ENCODE results near the gene FEZF2. TPM values are rescaled to one million over a fixed set of nuclear protein-coding genes. Genes with fewer than 3 reads are reported as not detected.

FEZF2 gene
- total RNA-seq, 1 donor from 2014 or later: 1.9 TPM

- DNase-seq (ENCODE audit: low spot score): no peak
Measured at GRCh38 chr3:62373714-62374333, 474 bp upstream of the FEZF2 start.

DNA sequence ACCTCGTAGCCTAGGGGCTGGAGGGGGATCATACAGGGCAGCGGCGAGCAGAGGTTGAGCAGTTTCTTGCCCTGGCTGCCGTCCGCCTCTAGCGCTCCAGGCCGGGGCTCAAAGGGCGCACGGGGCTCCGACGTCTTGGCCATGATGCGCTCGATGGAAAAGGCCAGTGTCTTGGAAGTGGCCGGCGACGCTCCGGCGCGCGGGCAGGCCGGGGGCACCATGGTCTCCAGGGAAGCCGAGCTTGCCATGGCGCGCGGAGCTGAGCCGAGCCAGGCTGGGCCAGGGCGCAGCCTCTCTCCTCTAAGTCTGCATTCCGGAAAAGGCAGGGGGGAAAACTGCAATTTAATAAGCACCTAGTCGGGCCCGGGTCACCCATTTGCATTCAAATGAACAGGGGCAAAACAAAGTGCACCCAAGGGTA lies 719 bp downstream of the FEZF2 start:
- DNase-seq (ENCODE audit: low spot score): no peak

DNA sequence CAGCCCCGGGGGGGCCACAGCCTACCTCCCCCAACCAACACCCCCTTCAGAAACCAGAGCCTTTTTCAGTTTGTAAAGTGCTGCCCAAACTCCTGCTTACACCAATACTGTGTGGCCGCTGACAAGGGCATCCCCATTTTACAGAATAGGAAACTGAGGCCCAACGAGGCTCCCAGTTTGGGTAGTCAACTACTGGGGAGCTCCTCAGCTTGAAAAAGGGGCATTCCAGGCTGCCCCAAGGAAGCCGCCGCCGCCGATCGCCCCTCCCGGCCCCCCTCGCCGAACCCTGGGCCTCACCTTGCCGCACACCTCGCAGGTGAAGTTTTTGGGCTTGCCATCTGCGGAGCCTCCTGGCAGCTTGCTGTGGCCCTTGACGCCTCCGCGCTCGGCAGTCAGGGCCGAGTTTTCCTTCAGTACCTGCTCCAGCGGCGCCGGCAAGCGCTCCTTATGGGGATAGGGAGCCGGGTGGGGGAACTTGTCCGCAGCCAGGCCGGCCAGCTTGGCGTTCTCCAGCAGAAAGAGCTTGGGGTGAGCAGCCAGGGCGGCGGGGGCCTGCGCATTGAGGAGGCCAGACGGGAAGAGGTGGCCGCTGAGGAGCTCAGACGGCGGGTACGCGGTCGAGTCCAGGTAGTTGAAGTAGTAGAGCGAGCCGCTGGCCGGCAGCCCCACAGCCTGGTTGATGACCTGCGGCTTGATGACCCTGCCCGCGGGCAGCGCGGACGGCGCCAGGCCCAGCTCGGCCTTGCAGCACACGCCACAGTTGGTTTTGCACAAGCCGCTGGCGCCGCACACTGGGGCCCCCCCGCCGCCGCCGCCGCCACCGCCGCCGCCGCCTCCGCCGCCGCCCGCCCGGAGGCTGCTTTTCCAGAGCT lies 1.4 kb downstream of the FEZF2 start:
- no peak for DNase-seq (ENCODE audit: low spot score)

- DNase-seq (ENCODE audit: low spot score): no peak
Measured at GRCh38 chr3:62370858-62371719, 2.3 kb downstream of the FEZF2 start.

- DNase-seq (ENCODE audit: low spot score): no peak
Measured at GRCh38 chr3:62370112-62370857, 3.1 kb downstream of the FEZF2 start.

DNA sequence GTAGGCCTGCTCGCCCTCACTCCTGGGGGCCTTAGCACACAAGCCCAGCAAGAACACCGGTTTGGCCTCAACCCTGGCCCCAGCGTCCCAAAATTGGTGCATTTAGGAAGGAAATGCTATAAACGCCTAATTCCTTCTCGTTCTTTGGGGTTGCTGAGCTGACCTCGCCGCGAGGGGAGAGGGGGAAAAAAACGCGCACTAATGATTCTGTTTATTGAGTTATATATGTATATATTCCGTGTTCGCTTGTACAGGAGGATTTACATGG lies 3.9 kb downstream of the FEZF2 start:
- DNase-seq (ENCODE audit: low spot score): no peak

DNA sequence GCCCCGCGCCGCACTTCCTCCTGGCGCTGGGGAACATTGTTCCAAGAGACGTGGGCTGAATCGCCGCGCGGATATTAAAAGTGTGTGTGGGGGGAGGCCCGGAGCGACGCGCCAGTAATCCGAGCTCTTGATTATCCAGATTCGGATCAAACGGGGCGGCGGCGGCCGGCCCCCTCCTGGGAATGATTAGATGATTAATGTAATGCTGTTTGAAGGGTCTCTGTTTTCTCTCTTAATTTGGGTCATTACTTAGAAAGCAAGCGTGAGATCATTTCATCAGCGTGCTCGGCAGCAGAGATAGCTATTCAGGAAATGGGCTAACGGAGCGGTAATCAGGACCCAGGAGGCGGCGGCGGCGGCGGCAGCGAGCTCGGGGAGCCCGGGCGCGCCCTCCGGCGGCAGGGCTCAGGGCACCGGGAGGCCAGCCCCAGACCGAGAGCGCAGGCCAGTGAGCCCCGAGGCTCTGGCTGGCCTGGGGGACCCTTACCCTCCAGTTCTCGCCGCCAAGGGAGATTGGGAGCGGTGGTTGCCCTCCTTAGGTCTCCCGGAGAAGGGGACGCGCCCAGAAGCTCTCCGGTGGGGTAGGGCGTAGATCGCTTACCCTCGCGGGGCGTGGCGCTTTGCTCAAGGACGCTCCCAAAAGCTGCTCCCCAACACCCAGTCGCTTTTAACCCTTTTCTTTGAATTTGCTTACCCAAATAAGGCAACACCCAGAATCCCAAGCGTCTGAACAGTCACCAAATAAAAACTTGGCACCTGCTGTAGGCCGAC lies 4.5 kb downstream of the FEZF2 start:
- DNase-seq (ENCODE audit: low spot score): no peak

DNA sequence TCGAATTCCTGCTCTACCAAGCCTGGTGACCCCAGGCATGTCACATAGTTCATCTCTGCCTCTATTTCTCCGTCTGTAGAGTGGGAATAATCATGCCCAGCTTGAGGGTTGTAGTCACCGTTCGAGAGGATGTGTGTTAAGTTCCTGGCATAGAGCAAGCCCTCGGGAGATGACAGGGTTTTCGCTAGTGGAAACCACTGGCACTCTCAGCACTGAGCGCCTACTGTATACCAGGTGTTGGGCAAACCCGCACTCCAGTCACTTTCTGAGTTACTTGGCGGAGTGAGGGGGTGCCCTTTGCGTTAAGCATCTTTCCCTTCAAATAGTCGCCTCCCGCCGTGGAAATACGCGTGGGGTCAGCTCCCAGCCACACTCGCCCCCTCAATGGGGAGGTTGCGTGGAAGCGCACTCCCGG lies 5.1 kb downstream of the FEZF2 start:
- no peak for DNase-seq (ENCODE audit: low spot score)

DNA sequence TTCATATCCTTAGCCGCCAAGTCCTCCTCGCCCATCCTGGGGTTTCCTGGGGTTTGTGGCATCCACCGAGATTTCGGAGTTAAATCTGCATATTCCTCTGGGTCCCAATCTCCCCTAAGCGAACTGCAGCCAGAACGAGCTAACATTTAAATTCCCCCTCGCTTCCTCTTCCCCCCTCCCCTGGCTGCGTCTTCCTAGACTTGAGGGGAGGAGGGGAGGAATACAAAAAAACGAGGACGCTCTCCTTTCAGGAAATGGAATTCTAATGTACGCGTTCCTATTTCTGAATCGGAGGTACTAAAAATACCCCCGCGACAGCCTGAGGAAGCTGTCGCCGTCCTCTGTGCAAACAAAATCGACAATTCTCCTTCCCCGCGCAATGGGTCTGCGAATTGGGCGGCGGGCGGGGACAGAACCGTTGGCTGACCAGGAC lies 5.6 kb downstream of the FEZF2 start:
- no peak for DNase-seq (ENCODE audit: low spot score)

DNA sequence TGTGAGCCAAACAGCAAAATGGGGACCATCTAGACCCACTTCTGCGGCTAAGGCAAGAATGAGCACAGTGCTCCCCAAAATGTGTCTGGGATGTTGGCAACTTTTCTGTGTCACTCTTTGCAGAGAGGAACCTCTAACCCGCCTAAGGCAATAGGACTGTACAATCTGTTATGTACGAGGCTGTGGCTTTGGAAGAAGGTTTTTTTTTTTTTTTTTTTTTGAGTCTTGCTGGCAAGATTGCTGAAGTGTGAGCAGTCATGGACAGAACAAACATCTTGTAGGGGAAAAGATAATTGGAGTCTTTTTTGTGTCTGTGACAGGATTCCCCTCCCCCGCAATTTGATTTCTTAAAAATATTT lies 7.2 kb downstream of the FEZF2 start:
- no peak for DNase-seq (ENCODE audit: low spot score)

DNA sequence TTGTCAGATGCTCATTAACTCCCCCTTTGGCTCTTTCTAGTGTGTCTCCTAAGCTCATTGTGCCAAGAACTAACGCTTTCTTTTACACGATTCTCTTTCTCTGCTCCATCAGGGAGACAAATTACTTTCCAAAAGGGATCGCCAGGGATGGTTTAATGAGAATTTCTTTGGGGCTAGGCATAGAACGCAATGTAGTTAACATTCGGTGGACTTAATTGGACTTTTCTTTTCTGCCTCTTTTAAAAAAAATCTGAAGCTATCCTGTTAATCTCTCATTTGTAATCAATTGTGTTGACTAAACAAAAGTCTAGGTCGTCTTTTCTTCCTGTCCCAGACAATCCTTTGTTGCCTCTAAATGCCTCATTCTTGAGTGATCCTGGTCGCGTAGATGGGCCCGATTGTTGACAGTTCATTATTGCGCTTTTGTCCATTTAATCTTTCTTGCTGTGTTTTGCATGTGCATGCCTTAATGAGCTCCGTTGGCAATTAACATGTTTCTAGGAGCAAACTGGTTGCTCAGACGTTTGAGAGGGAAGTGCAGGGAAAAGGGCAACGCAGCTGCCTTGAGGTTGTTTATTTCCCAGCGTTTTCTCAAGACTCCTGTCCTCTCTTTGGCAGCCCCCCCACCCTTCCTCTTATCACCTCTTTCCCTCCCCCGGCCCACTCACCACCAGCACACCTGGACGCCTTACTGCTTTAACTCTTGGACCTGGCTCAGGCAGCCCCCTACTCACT lies 7.8 kb downstream of the FEZF2 start:
- DNase-seq (ENCODE audit: low spot score): no peak

- DNase-seq (ENCODE audit: low spot score): no peak
Measured at GRCh38 chr3:62364191-62364590, 9.2 kb downstream of the FEZF2 start.

GRCh38 chr3:62363275-62363674 lies 10.1 kb downstream of the FEZF2 start:
- no peak for DNase-seq (ENCODE audit: low spot score)

- no peak for DNase-seq (ENCODE audit: low spot score)
Measured at GRCh38 chr3:62361824-62362223, 11.5 kb downstream of the FEZF2 start.

DNA sequence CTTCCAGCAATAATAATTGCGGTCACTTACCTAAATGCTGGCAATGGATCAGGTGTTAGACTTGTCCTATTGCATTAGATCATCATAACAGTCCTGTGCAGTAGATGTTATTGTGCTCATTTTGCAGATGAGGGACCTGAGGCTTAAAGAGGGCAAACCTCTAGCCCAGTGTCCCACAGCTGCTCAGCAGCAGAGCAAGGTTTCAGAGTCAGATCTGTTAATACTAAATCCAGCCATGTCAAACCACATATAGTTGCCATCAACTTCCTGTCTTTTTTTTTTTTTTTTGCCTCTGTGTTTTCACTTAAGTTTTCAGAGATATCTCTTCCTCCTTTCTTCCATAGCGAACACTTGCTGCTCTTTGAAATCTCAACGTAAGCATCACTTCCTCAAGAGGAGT lies 12.1 kb downstream of the FEZF2 start:
- no peak for DNase-seq (ENCODE audit: low spot score)

DNA sequence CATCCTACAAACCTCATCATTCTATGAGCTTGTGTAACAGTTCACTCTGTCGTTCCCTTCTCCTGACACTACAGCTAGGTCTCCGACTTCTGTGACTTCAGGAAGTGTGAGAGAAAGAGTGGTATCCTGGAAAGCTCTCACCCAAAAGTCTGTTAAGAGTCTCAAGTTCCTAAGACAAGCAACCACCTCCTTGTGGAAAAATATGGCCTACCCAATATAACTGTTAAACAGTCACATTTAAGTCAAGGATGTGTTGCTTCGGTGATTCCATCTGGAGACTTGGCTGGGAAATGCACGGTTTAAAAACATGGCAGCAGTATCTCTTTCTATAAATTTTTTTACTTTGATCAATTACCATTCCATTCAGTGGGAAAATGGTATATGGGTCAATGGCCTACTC lies 13.8 kb downstream of the FEZF2 start:
- no peak for DNase-seq (ENCODE audit: low spot score)

DNA sequence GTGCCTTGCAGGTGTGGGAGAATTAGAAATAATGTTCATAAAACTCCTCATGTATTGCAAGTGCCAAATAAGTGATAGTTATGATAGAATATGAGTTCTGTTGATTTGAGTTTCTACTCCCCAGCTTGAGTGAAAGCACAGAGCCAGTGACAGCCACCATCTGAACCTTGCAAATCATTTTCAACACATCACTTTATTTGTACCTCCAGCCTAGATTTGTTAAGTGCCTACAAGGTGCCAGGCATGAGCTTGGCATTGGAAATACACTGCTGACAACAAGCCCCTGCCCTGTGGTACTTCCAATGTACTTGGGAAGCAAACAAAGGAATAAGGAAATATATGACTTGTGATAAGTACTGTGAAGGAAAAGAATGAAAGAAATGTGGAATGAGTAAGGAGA lies 17.0 kb downstream of the FEZF2 start:
- DNase-seq (ENCODE audit: low spot score): no peak

DNA sequence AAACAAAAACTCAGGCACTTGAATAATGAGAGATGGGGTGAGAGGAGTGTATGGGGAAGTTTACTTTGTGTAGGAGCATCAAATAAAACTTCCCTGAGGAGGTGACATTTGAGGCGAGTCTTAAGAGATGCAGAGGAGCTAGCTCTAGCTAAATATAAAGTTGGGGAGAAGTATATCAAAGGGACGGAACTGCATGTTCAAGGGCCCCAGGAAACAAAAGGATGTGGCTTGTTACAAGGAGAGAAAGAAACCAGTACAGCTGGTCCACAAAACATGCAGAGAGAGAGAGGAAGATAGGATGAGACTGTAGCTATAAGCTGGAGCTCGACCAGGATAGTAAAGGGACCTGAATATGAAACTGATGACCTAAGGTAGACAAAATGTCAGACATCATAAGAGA lies 17.6 kb downstream of the FEZF2 start:
- DNase-seq (ENCODE audit: low spot score): no peak

- no peak for DNase-seq (ENCODE audit: low spot score)
Measured at GRCh38 chr3:62343755-62344154, 29.6 kb downstream of the FEZF2 start.

DNA sequence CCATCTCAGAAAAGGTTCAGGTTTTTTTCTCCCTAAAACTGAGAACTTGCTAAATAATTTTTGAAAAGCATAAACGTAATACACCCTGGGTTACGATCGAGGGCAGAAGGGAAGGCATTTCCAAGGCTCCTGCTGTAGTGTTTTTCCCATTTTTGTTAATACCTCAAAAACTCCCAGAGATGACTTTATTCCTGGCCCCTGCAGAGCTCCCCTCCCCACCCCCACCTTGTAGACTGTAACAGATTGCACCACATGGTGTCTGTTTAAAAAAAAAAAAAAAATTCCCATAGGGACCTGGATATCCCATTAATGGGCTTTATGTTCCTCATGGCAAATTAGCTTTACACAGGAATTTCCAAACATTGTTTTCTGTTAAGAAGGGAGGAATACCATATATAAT lies 38.2 kb downstream of the FEZF2 start:
- DNase-seq (ENCODE audit: low spot score): no peak

Data from umbilical cord (tissue), 2 donors.